ENCODE measurements around the gene ASAP3.

Gene ASAP3

DNA sequence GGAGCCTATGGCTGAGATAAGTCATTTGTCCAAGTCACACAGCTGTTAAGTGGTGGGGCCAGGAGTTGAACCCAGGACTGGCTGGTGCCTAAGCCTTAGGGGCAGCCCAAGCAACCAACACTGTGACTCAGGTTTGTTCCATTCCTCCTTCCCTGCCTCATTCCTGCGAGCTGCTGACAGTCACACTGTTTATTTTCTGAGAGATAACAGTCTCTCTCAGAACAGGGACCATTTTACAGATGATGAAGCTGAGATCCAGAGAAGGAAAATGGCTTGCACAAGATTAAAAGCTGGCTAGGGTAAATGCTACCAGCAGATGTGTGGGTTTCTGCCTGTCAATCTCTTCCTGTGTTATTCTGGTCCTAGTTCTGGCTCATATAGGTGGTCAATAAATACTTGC lies 35.1 kb downstream of the ASAP3 start:
- no peak for DNase-seq

DNA sequence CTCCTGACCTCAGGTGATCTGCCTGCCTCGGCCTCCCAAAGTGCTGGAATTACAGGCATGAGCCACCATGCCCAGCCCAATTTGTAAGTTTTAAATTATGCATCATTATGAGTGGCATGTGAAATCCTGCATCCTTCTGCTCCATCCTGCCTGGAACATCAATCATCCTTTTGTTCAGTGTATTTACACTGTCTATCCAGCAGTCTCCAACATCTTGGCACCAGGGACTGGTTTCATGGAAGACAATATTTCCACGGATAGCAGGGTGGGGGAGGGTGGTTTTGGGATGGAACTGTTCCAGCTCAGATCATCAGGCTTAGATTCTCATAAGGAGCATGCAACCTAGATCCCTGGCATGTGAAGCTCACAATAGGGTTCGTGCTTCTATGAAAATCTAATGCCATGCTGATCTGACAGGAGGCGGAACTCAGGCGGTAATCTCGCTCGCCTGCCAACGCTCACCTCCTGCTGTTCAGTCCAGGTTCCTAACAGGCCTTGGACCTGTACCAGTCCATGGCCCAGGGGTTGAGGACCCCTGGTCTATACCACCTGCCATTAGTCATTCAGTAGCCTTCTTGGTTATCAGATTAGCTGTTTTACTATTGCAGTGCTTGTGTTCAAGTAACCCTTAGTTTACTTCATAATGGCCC lies 37.2 kb downstream of the ASAP3 start:
- DNase-seq = no peak

DNA sequence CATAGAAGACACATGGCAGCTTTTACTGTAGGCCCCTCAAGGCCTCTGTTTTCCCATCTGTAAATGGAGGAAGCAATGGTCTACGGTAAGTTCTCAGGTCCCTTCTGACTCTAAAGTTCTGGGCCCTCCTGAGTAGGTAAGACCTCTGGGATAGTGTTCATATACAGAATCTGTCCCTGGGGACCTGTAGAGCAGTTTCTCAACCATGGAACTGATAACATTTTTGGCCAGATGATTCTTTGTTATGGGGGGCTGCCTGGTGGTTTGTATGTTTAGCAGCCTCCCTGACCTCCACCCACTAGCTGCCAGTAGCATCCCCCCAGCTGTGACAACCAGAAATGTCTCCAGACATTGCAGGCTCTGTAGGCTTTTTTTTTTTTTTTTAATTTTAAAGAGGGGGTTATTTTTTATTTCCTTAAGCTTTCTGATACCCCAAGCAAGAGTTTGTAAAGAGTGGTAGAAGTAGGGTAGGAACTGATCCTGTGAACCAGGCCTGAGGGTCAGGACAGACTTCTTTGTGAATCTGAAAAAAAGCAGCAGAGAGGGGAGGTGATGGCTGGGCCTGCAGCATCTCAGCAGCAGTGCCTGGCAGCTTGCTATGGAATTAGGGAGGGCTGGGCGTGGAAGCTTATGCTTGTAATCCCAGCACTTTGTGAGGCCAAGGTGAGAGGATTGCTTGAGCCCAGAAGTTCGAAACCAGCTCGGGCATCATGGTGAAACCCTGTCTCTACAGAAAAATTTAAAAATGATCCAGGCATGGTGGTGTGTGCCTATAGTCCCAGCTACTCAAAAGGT lies 39.2 kb downstream of the ASAP3 start:
- DNase-seq = no peak

DNA sequence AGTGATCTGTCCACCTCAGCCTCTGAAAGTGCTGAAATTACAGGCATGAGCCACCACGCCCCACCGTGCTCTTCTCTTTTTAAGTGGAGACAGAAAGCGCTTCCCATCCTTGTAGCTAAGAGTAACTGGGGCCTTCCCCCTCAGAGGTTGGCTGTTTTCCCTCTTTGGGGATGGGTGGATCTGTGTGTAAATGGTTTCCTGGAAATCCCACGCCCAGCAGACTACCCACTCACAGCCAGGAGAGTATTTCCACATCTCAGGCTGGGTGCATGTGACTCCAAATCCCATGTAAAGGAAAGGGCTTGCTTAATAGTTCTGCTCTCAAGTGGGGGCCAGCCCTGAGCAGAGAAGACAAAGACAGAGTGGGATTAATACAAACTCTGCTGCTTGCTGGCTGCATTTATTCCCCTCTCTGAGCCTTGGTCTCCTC lies 39.9 kb downstream of the ASAP3 start:
- DNase-seq = no peak

DNA sequence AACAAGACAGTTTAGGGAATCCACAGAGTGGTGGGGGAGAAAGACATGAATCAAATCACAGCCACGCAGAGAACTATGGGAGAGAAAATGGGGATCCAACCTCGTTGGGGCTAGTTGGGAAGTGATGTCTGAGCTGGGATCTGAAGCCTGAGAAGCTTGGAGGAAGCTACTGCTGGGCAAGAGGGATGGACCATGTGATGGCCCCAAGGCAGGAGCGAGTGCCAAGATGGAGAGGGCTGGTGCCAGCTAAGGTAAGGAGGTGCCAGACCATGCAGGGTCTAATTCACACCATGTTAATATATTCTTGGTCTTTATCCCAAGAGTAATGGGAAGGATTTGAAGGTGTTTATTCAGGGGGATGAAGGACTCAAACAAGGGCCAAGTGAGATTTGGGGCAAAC lies 41.2 kb downstream of the ASAP3 start:
- DNase-seq = no peak

DNA sequence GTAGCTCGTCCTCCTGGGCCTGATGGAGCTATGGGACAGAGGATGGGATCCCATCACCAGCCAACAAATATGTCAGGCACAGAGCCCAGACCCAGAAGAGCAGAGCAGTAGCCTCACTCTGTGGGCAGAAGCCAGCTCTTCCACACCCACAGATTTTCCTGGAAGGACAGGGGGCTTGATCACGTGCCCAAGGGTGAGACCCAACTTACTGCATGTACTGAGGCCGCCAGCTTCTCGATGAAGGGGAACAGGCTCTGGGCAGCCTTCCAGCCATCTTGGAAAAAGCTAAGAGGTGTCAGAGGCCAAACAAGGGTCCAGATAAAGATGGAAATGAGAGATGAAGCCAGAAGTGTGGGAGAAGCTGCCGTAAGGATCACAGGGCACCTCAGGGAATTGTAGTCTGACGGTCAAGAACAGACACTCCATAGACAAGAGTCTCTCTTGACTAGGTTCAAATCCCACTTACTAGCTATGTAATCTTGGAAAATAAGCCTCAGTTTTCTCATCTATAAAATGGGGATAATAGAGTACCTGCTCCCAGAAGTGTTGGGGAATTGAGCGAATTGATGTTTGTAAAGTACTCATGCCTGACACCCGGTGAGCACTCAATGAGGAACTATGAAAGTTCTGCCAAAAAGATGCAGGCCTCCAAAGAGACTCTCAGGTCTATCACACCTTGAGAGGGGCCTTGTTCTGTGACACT lies 42.4 kb downstream of the ASAP3 start:
- no peak for DNase-seq

DNA sequence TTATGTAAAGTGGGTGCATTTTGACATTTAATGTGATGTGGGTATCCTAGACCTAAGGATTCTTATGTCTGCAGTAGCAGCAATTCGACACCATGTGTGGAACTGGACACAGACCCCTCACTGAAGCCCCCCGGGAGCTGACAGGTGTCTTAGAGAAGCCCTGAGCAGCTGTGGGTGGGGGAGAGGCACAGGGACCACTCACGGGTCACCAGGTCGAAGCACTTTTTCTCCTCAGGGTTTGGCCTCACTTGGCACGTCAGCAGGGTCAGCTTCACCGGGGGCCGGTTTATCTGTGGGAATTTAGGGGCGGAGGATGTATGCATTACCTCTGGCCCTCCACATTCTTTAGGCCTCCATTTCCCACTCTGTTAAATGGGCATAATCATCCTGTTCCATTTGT lies 45.4 kb downstream of the ASAP3 start:
- DNase-seq = no peak

DNA sequence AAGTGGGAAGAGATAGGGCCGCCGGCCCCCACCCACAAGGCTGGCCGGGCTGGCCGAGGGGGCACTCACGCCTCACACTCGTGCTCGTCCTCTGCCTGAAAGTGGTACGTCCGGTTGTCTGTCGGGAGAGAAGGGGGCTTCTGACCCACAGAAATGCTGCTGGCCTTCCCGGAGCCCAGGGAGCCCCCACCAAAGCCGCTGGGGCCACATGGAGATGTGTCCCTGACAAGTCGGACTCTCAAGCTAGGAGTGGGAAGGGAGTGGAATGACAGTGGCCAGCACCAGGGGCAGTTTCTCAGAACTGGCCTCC lies 46.7 kb downstream of the ASAP3 start:
- DNase-seq = no peak

DNA sequence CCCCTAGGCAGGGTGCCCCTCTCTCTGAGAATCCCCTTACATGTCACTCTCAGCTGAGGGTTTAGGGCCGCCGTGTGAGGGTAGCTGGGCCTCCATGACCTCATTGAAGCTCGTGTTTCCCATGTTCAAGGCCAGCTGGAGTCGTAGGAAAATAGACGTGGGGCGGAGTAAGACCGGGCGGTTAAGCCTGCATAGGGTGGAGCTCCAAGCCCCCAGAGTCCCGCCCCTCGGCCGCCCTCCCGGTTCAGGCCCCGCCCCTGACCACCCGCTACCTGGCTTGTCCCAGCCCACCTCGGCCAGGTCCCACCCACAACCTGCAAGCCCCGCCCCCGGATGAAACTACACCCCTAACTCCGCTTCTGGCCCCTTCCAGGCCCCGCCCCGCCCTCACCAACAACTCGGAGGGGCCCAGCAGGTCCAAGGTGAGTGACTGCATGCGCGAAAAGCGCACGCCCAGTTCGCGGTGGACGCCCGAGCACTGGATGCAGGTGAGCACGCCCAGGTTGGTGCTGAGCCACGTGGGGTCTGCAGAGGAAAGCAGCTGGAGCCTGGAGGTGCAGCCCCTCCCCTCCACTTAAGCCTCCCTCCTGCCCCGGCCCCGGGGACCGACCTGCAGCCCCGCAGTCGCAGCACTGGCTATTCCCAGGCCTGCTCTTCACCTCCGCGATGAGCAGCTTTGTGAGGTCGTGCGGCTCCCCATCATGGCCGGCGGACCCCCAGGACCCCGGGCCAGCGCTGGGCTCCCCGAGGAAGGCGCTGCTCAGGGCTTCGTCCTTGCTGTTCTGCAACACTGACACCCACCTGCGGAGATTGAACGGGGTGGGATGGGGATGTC lies 47.2 kb downstream of the ASAP3 start:
- DNase-seq = no peak

DNA sequence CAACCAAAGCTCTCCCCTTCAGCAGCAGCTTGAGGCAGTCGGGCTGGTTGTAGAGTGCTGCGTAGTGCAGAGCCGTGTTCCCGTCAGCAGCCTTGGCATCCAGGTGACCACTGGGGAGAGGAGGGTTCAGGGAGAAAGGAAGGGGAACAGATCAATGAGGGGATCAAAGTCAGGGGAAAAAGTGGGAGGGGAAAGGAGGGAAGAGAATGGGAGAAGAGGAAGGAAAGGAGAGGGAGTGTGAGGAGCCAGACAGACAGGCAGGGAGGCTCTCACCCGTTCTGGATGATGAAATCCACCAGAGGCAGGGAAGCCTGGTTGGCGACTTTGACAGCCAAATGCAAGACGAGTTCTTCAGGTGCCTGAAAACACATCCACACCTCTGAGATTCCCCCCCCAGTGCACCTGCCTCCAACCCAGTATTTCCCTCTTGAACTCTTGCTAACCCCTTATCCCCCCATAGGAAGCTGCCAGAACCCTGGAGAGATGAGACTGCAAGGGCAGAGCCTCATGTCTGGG lies 49.7 kb downstream of the ASAP3 start:
- DNase-seq = no peak

DNA sequence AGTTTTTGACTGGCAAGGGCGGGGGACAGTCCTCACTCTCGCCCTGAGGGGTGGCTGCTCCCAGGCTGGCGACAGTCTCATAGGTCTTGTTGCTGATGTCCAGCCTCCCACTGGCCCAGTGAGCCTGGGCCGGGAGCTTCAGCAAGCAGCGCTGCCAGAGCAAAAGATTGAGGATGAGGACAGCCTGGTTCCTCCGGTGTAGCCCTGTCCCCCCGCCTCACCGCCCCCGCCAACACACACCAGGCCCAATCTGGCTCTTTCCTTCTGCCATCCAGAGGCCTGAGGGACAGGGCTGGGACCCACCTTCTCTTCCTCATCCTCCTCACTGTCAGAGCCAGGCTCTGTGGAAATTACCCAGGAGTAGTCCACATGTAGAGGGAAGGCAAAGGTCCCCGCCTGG lies 50.9 kb downstream of the ASAP3 start:
- no peak for DNase-seq

DNA sequence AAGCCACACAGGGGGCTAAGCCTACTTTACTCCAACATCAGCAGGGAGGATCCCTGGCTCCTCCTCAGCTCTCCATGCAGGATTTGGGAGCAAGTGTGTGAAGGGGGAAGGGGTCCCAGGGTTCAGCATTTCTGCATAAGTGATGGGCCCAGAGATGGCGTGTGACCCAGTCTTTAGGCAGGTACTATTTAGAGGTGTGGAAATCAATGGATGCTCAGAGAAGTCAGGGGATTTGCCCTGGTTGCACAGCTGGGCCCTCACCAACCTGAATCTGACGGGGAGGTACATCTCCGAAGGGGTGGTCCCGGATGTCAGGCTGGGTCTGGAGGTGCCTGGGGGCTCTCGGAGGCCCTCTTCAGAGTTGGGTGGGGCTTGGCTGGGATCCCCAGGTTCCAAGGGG lies 52.5 kb downstream of the ASAP3 start:
- no peak for DNase-seq

DNA sequence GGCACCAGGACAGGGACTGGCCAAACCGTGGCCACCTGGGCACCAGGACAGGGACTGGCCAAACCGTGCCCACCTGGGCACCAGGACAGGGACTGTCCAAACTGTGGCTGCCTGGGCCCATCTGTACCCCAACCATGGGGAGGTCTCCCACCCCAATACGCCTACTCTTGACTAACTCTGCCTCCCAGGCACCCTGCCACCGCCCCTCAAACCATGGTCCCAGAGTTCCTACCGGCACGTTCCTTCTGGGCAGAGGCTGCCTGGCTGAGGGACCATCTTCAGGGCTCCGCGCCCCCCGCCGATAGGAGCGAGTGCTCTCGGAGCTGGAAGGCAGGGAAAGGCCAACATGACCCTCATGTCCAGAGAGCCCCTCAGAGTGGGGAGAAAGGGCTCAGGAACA lies 53.2 kb downstream of the ASAP3 start:
- DNase-seq = no peak

DNA sequence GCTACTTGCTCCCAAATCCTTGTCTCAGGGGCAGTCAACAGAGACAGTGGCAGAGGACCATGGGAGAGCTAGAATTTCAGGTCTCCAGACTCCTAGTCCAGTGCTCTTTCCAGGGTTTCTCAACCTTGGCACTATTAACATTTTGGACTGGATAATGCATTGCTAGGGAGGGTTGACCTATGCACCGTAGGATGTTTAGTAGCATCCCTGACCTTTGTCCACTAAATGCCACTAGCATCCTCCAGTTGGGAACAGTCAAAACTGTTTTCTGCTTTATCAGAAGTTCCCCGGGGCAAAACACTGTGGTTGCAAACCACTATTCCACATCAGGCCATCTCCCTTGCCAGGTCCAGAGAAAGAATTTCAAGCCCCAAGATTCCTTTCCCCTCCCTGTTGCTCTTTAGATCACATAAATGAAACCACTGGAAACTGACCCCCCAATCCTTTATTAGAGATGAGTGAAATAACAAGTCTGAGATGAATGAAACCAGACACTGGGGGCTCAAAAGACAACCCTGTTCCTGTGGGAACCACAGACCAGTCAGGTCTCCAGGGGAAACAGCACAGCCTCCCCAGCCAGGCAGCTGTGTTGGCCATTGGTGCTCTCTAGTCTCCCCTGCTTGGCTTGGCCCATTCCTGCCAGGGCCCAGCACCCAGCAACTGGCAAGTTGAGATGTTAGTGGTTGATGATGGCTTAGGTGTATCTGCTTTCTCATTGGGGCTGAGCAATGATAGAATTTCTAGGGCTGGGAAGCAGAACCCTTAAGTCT lies 55.7 kb downstream of the ASAP3 start:
- no peak for DNase-seq

DNA sequence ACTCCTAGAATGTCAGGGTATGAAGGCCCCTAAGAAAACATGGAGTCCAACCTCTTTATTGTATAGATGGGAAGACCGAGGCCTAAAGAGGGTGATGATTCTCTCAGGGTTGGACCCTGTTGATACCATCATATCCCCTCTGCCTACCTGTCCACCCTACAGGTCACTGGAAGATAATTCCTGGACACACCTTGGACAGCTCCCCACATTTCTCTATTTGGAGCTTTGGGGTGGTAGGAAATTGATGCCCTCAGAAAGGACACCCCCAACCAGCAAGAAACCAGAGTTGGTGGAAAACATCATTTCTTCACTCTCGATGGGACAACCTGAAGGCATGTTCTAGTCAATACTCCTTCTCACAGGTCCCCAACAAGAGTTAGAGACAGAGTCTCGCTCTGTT lies 56.4 kb downstream of the ASAP3 start:
- no peak for DNase-seq

DNA sequence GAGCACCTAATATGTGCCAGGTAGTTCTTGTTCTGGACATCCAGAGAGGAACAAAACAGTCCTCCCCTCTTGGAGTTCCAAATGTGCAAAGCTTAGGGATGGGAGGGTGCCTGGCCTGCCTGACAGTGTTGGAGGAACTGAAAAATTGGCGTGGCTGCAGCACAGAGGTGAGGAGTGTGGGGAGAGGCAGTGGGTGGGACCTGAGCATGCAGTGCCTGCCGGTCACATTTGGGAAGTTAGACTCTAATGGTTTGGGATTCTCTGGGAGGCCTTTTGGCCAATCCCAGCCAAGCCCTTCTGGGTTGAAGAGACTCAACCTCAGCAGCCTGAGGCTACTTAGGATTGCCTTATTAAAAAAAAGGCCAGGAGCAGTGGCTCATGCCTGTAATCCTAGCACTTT lies 57.2 kb downstream of the ASAP3 start:
- DNase-seq = no peak

DNA sequence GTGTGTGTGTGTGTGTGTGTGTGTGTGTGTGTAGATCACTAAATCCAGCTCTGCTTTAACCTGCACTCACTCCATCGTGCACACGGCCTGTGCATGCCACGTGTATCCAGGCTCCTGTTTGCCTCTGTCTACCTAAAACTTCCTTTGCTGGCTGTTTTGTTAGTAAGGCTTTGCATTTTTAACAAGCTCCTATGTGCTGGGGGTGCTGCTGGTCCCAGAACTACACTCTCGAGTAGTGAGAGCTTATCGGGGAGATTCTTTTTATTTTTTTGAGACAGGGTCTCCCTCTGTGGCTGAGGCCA lies 58.8 kb downstream of the ASAP3 start:
- DNase-seq = no peak

DNA sequence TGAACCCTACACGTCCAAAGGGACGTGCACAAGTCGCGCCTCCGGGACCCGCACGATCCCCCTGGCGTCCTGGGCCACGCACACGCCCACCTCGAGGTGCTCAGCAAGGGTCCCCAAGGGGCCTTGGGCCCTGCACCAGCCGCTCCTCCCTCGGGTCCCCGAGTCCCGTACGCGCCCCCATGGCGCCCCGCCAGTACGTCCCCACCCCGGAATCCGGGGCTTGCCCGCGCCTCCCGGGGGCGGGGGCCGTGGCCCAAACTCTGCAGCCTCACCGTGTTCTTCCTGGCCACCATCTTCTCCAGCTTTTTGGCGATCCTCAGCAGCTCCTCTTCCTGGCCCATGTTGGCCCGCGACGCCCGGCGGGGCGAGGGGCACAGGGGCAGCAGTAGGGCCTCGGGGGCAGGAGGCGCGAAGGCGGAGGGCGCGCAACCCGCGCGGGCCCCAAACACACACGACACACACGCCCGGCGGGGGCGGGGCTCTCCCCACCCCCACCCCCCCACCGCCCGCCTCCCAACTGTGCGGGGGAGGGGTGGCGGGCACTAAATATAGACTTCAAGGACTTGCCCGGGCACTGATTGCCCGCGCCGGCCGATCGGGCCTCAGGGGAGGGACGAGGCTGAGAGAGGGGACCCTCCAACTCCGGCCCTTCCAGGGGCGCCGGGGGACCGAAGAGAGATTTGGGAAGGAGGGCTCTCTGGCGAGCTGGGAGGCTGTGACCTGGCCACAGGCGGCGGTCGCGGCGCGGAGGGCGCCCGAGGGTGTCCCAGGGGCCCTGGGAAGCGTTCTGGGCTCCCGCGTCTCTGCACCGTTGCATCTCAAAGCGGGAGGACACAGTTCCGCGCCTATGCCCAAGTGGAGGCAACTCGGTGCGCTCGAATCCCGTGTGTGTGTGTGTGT lies 59.4 kb downstream of the ASAP3 start, which contains the start of gene TCEA3:
TCEA3 (minus strand) TSS at position 456 of the 900 bp plus-strand sequence; CDS start at position 341, 115 bp downstream.
- DNase-seq = no peak

DNA sequence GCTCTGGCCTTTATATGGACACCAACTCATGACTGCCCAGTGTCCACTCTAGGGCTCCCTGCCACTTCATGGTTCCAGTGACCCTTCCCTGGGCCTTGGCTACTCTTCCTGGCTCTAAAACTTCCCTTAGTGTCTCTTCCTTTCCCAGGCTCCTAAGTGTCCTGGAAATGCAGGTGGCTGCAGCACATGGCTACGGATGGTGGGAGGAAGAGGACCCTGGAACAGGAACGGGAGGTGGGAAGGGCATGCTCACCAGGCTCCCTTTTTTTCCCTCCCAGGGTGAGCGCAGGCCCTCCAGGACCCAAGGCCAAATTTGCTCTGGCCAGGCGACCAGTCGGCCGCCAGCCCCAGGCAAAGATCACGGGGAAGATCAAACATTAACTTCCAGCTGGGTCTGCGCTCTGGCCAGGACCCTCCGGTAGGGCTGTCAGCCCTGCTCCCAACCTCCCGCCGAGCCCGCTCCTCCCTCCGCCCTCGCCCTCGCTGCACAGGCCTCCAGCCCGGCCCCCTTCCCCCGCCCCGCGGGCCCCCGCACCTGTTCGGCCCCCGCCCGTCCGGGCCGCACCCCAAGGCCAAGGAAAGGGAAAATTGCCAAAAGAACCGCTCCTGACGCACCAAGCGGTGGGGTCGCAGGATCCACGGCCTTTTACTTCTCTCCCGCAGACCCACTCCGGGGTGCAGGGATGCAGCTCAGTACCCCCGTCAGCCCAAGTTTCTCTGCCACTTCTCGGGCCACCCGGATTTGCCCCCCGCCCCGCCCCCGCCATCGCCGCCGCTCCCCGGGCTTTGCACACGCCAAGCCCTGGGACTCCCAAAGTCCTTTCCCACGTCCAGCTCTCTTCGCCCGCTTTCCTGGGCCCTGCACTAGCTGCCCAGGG lies 60.3 kb downstream of the ASAP3 start:
- DNase-seq = no peak

DNA sequence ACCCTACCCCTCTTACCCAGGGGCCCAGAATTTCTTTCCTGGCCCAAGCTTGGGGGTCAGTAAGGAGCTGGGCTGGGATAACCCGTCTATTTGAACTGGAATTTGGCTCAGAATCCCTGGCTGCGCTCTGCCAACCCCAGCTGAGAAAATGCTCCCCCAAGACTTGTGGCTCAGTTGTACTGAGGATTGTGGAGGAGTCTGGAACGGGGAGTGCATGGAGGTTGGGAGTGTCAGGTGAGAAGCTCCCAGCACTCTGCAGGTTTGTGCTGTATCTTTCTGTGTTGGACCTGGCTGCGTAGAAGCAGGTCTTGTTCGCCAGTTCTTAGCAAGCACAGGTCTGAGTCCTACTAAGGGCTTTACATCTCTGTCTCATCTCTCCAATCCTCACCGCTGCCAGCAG lies 61.0 kb downstream of the ASAP3 start:
- no peak for DNase-seq
